GM18502 (cell line): ENCODE data around the gene TSHR.
"Not testable (repeated sequence)": the region's sequence is repeated elsewhere in the genome, so short reads cannot be mapped to it uniquely, and the experiment has no call there.

Experiments used
- ATAC-seq: cut with Tn5 transposase; IDR thresholded peaks from one replicate; pipeline ENCODE4 v1.9.1; 2021; ENCODE audit warnings: mild to moderate bottlenecking; ENCODE audit not compliant: unreplicated experiment, poor library complexity

TSHR gene

DNA sequence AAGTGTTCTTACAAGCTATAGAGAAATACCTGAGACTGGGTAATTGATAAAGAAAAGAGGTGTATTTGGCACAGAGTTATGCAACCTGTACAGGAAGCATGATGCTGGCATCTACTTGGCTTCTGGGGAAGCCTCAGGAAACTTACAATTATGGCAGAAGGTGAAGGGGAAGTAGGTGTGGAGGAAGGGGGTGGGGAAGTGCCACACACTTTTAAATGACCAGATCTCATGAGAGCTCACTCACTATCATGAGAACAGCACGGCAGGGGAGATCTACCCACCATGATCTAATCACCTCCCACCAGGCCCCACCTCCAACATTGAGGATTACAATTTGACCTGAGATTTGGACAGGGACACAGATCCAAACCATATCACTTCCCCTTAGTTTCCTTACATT is 32.8 kb downstream of the TSHR start:
- no peak for ATAC-seq

DNA sequence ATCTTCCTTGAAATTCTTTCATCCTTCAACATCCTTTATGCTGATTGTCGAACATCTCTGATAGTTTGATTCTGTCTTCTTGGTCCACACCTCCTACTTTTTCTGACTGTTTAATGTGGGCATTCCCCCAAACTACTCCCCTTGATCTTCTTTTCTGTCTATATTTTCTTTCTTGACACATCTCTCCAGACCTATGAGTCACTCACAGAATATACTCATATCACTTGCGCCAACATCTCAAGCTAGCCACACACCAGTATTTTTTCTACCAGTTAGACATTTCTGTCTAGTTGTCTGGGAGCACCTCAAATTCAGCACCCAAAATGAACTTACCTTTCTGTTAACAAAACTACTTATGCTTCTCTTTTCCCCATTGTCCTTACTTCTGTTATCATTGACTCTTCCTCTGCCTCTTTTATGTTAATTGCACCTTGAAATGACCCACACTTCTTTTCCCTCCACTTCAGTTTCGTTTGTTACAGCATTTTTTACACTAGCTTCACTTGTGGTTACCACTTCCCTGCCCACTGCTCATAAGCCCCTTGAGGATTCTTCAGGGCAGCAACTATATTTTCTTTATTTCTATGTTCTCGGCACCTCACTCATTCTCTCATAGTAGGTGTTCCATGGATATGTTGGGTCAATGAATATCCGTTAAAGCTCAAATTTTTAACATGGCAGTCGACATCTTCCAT is 33.5 kb downstream of the TSHR start:
- ATAC-seq, result peak; percentile 70

DNA sequence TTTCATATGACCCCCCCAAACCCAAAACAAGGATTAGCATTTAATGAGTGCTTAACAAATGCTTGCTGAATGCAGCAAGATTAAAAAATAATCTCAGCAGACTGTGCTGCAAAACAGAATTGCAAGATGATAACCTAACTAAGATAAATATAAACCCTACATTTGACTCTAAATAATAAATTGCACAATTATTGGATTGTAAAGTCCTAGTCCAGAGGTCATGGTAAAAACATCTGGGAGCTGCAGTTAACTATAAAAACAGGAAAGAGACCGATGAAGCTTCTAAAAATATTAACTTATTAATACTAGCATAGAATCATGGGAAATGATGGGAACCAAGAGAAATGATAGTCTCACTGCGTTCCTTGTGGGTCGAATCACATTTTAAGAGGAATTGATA is 37.2 kb downstream of the TSHR start:
- no peak for ATAC-seq

- peak; percentile 96 for ATAC-seq
These were observed 40.9 kb downstream of the TSHR start for GRCh38 chr14:80996049-80996901.

DNA sequence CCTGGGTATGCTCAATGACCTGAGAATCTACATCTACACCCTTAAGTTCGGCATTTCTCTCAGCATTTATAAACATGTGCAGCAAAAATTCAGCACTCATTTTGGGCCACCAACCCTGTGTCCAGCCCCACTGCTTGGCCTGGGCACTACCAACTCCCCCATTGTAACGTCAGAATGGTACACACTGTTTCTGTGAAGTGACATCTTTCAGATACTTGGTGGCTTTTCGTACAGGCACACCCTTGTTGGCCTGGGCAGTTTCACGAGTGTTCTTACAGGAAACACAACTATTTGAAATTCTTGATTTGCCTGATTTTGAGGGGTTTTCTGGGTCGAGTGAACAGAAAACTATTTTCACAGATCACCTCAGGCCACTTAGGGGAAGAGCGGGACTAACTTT is 46.0 kb downstream of the TSHR start:
- ATAC-seq, result no peak

- no peak for ATAC-seq
These were observed 49.2 kb downstream of the TSHR start for GRCh38 chr14:81004575-81004974.

GRCh38 chr14:81005540-81006228 is 50.3 kb downstream of the TSHR start:
- no peak for ATAC-seq

DNA sequence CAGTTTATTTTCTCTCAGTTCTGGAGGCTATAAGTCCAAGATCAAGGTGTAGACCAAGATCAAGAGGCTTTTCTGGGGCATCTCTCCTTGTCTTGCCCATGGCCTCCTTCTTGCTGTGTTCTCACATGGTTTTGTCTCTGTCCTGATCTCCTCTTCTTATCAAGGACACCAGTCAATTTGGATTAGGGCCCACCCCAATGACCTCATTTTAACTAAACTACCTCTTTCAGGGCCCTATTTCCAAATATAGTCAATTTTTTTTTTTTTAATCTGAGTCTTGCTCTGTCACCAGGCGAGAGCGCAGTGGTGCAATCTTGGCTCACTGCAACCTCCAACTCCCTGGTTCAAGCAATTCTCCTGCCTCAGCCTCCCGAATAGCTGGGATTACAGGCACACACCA is 50.8 kb downstream of the TSHR start:
- no peak for ATAC-seq

GRCh38 chr14:81007131-81007530 is 51.7 kb downstream of the TSHR start:
- ATAC-seq, result no peak

DNA sequence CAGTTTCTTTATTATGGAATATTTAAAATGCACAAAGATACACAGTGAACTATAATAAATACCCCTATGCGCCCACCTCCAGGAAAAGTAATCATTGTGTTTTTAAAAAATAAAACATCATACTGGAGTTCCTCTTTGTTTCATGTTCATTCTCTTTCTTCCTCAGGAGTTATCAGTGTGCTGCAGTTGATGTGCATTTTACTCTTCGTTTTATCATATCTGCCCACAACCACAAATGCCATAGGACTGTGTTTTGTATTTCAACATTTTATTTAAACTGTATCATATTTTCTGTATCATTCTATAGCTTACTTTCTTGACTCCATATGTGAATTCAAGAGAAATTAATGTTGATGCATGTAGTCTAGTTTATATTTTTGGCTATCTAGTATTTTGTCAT is 53.9 kb downstream of the TSHR start:
- ATAC-seq, result no peak

DNA sequence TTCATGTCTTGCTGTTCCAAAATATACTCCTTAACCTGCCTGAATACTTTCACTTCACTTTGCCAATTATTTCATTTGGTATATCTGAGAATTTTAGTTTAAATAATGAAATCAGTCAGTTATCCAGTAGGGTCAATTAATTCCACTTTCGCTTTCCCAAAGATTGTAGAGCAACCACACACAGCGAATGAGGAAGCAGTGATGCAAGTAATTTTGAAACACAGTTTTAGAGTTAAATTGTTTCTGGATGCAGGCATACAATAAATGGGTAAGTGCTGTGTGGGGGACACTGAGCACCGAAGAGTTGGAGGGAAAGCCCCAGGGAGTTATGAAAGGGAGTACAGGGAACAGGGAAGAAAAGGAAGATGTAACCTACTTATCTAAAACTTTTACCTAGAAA is 62.8 kb downstream of the TSHR start:
- ATAC-seq, result no peak

DNA sequence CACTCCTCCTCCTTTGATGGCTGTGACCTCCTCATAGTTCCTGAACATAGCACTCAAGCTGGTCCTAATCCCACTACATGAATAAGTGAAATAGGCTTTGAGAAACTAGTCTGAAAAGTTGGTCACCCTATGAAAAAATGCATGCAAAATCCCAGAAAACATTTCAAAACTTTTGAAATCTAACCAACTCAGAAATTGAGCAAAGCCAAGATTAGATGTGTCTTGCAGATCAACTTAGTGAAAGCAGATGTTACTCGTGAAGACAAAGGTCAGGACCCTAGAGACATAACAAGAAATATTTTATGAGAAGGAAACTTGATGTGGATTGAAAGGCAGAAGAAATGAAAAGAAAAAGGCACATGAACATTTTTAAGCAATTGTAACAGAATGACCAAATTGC is 63.3 kb downstream of the TSHR start:
- no peak for ATAC-seq

GRCh38 chr14:81019113-81019512 is 63.7 kb downstream of the TSHR start:
- not testable (repeated sequence) for ATAC-seq

DNA sequence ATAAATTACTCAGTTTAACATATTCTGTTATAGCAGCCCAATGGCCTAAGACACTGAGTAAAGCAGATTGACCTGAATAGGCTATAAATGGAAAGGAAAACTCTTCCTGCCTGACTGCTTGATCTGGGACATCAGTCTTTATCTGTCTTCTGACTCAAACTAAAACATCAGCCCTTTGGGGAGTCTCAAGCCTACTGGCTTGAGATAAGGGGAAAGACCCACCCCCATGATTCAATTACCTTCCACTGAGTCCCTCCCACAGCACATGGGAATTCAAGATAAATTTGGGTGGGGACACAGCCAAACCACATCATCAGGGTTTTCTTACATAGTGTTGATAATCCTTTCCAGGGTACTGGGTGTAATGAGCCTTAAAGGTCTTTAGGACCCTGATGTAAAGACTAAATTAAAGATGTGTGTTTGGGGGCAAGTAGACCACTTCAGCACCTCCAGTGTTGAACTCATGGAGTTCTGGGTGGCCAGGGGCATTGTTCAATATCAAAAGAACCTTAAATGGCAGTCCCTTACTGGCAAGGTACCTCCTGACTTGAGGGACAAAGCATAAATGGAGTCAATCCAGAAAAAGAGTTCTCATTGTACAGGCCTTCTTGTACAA is 67.8 kb downstream of the TSHR start:
- ATAC-seq, result no peak

DNA sequence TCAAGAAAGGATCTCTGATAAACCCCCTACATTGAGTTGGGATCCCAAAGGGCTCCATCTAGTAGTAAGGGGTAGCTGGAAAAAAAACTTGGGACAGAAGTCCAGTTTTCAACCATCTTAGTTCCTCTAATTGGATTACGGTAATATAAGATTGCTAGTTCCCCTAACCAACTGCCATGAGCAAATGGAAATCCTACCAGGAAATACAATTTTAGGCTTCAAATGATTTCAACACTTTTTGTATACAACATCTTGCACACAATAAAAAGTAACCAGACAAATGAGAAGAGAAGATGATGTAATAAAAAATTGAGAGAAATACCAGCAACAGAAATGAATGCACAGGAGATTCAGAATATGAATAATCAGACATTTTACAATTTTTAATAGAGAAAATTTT is 73.0 kb downstream of the TSHR start:
- no peak for ATAC-seq

GRCh38 chr14:81031488-81031887 is 76.1 kb downstream of the TSHR start:
- ATAC-seq, result no peak

GRCh38 chr14:81033698-81034240 is 78.3 kb downstream of the TSHR start:
- no peak for ATAC-seq

GRCh38 chr14:81042438-81042837 is 87.0 kb downstream of the TSHR start:
- no peak for ATAC-seq

GRCh38 chr14:81051547-81051946 is 96.1 kb downstream of the TSHR start:
- no peak for ATAC-seq

DNA sequence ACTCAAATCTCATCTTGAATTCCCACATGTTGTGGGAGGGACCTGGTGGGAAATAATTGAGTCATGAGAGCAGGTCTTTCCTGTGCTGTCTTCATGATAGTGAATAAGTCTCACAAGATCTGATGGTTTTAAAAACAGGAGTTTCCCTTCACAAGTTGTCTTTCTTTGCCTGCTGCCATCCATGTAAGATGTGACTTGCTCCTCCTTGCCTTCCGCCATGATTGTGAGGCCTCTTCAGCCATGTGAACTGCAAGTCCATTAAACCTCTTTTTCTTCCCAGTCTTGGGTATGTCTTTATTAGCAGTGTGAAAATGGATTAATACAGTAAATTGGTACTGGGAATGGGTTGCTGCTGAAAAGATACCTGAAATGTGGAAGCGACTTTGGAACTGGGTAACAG is 98.6 kb downstream of the TSHR start:
- ATAC-seq, result not testable (repeated sequence)

DNA sequence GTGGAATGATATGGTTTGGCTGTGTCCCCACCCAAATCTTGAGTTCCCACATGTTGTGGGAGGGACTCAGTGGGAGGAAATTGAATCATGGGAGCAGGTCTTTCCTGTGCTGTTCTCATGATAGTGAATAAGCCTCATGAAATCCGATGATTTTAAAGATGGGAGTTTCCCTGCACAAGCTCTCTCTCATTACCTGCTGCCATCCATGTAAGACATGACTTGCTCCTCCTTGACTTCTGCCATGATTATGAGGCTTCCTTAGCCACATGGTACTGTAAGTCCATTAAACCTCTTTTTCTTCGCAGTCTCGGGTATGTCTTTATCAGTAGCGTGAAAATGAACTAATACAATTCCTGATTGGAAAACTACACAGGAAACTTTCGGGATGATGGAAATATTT is 100.5 kb downstream of the TSHR start:
- ATAC-seq, result no peak
